HepG2 (cell line): Measurements from ENCODE around the gene PASK. TPM values are rescaled to one million over a fixed set of nuclear protein-coding genes. Genes with fewer than 3 reads are reported as not detected.

Experiments used
- ATAC-seq: fragments of 200-7000 bp; cut with Tn5 transposase; 3 replicates; pipeline ENCODE4 v1.9.1; 2020; ENCODE audit warnings: mild to moderate bottlenecking, moderate library complexity
- BruUV-seq: library from RNA; stranded (reverse); fragments of 400-500 nt; replicated peaks from 2 replicates; lab custom pipeline; 2021; lab: Mats Ljungman, UMichigan
- CTCF ChIA-PET: fragments of 300-600 bp; formaldehyde crosslinking; extraction: SDS; loops from one replicate; lab custom pipeline; 2021; ENCODE audit warnings: low total read pairs, inconsistent platforms, low intra/inter-chr PET ratio; lab: Yijun Ruan, JAX
- POLR2A ChIA-PET: fragments of 350-600 bp; sonication (Branson Sonifier 250); formaldehyde crosslinking; loops from one replicate; lab custom pipeline; 2020; ENCODE audit warnings: antibody characterized with exemption, inconsistent platforms; lab: Yijun Ruan, JAX
- DNase-seq: peaks from one replicate; pipeline ENCODE4 v3.0.0-alpha.2; 2015; ENCODE audit warnings: low spot score
- FAIRE-seq: peaks from 3 replicates; lab custom pipeline; 2011; peaks lifted over from hg19 to GRCh38; lab: Jason Lieb, UNC
- H2AFZ ChIP-seq: one replicate; pipeline ENCODE4 v1.6.1; 2011; ENCODE audit warnings: low read length, inconsistent platforms
- H3K27ac ChIP-seq: fragments of 300-600 bp; 3 replicates; pipeline ENCODE4 v1.8.0; 2011; ENCODE audit warnings: mixed run types, mild to moderate bottlenecking, mixed read lengths, low read length, inconsistent platforms; ENCODE audit not compliant: insufficient read depth; ENCODE audit errors: extremely low read length
- H3K27me3 ChIP-seq, 2 experiments: fragments of 200-600 bp in 1 of 2; 2 replicates in 1 of 2; 3 replicates in 1 of 2; pipeline versions ENCODE4 v1.6.0 to v1.8.0; 2011; ENCODE audit warnings: low read length in 2 of 2, mild to moderate bottlenecking in 2 of 2, moderate library complexity in 2 of 2, inconsistent platforms in 1 of 2; ENCODE audit not compliant: insufficient read depth in 2 of 2, control insufficient read depth in 1 of 2
- H3K36me3 ChIP-seq, 2 experiments: fragments of 200-600 bp in 1 of 2; replicated peaks in 1 of 2; 2 replicates in 1 of 2; 3 replicates in 1 of 2; pipeline versions ENCODE4 v1.5.1 to v1.8.0; 2011; ENCODE audit warnings: low read length in 2 of 2, inconsistent platforms in 1 of 2; ENCODE audit not compliant: insufficient read depth in 2 of 2, control insufficient read depth in 1 of 2
- H3K4me1 ChIP-seq: 2 replicates; pipeline ENCODE4 v1.5.1; 2012; ENCODE audit warnings: low read length, inconsistent platforms; ENCODE audit not compliant: insufficient read depth
- H3K4me2 ChIP-seq: 2 replicates; pipeline ENCODE4 v1.6.0; 2011; ENCODE audit warnings: low read depth, low read length, inconsistent platforms
- H3K4me3 ChIP-seq, 3 experiments: fragments of 200-600 bp in 1 of 3; sonication (generic), shearing (Covaris generic) in 1 of 3; replicated peaks in 1 of 3; 2 replicates each; pipeline ENCODE4 v1.5.1; 2011 to 2016; ENCODE audit warnings: low read length in 3 of 3, inconsistent platforms in 2 of 3, low read depth in 2 of 3, mild to moderate bottlenecking in 2 of 3, control low read depth in 1 of 3, mixed read lengths in 1 of 3; ENCODE audit not compliant: insufficient read depth in 1 of 3
- H3K79me2 ChIP-seq: one replicate; pipeline ENCODE4 v1.6.1; 2011; ENCODE audit warnings: low read length, inconsistent platforms; ENCODE audit not compliant: insufficient read depth
- H3K9ac ChIP-seq: 2 replicates; pipeline ENCODE4 v1.6.0; 2011; ENCODE audit warnings: mild to moderate bottlenecking, low read depth, low read length, inconsistent platforms; ENCODE audit not compliant: insufficient read depth
- H3K9me3 ChIP-seq: 2 replicates; pipeline ENCODE4 v1.5.1; 2012; ENCODE audit warnings: mild to moderate bottlenecking, low read length
- H4K20me1 ChIP-seq: 2 replicates; pipeline ENCODE4 v1.6.0; 2011; ENCODE audit warnings: inconsistent platforms, mild to moderate bottlenecking, low read length, moderate library complexity; ENCODE audit not compliant: insufficient read depth
- PAX8 ChIP-seq: sonication (generic); formaldehyde crosslinking; IDR thresholded peaks from 2 replicates; pipeline ENCODE4 v1.8.0; 2022; ENCODE audit warnings: mild to moderate bottlenecking, missing genetic modification reagents, borderline replicate concordance
- RARA ChIP-seq: IDR thresholded peaks from 2 replicates; pipeline ENCODE4 v1.6.1; 2016; ENCODE audit warnings: missing genetic modification reagents, missing compliant biosample characterization
- TCF7 ChIP-seq: sonication (generic); IDR thresholded peaks from 2 replicates; pipeline ENCODE4 v1.6.1; 2016; ENCODE audit warnings: antibody characterized with exemption, low read depth
- ZBED4 ChIP-seq: sonication (generic); formaldehyde crosslinking; IDR thresholded peaks from 2 replicates; pipeline ENCODE4 v1.4.0; 2020; ENCODE audit warnings: missing genetic modification reagents, borderline replicate concordance
- ZBTB7B ChIP-seq: sonication (generic); formaldehyde crosslinking; IDR thresholded peaks from 2 replicates; pipeline ENCODE4 v1.4.0; 2020; ENCODE audit warnings: missing genetic modification reagents
- ZFP82 ChIP-seq: sonication (generic); formaldehyde crosslinking; IDR thresholded peaks from 2 replicates; pipeline ENCODE4 v1.5.1; 2020; ENCODE audit warnings: mild to moderate bottlenecking, missing genetic modification reagents, borderline replicate concordance
- ZNF343 ChIP-seq: sonication (generic); formaldehyde crosslinking; IDR thresholded peaks from 2 replicates; pipeline ENCODE4 v1.4.0; 2020; ENCODE audit warnings: mild to moderate bottlenecking, missing genetic modification reagents
- ZNF484 ChIP-seq: sonication (generic); formaldehyde crosslinking; IDR thresholded peaks from 2 replicates; pipeline ENCODE4 v1.5.1; 2020; ENCODE audit warnings: mild to moderate bottlenecking, low read depth, missing genetic modification reagents, borderline replicate concordance
- ZNF672 ChIP-seq: sonication (generic); formaldehyde crosslinking; IDR thresholded peaks from 2 replicates; pipeline ENCODE4 v1.8.1; 2022; ENCODE audit warnings: missing genetic modification reagents
- ZNF720 ChIP-seq: sonication (generic); formaldehyde crosslinking; IDR thresholded peaks from 2 replicates; pipeline ENCODE4 v1.4.0; 2020; ENCODE audit warnings: missing genetic modification reagents
- ZNF740 ChIP-seq: sonication (generic); formaldehyde crosslinking; IDR thresholded peaks from 2 replicates; pipeline ENCODE4 v1.4.0; 2020; ENCODE audit warnings: missing genetic modification reagents
- ZNF775 ChIP-seq: sonication (generic); formaldehyde crosslinking; IDR thresholded peaks from 2 replicates; pipeline ENCODE4 v1.4.0; 2020; ENCODE audit warnings: missing genetic modification reagents, mild to moderate bottlenecking, moderate library complexity, borderline replicate concordance
- ZSCAN12 ChIP-seq: sonication (generic); formaldehyde crosslinking; IDR thresholded peaks from 2 replicates; pipeline ENCODE4 v1.9.0; 2021; ENCODE audit warnings: mild to moderate bottlenecking, missing genetic modification reagents
- WGBS: methylation state at CpG from one replicate; pipeline ENCODE4 v1.1.6; 2017; ENCODE audit warnings: low lambda C conversion rate; 5-methylcytosine and 5-hydroxymethylcytosine counted together
- in situ Hi-C: cut with HindIII; loops from 2 replicates; pipeline ENCODE4 v1.10.0; 2017; ENCODE audit warnings: low pct_unique_long_range_greater_than_20kb; ENCODE audit not compliant: extremely low pct_ligation_motif_present
- intact Hi-C: fragments of 100-400 bp; cut with micrococcal nuclease; formaldehyde crosslinking; loops from one replicate; pipeline ENCODE4 v1.10.0; 2022; ENCODE audit not compliant: unreplicated experiment
- polyA plus RNA-seq, 8 experiments: library from polyadenylated mRNA; depleted of rRNA in 3 of 8; stranded (reverse) in 7 of 8; unstranded in 1 of 8; fragments of >200 nt; fragmentation: Illumina TruSeq in 4 of 8; extraction: Trizol in 4 of 8; gene quantifications; 2 replicates each; pipeline versions ENCODE4 v1.2.1 to v1.2.3, GENCODE V29; 2011 to 2016; ENCODE audit warnings: low read depth in 4 of 8, missing spikeins in 1 of 8, mixed read lengths in 1 of 8; ENCODE audit not compliant: insufficient read depth in 1 of 8
- total RNA-seq, 5 experiments: library from RNA; depleted of rRNA; stranded (reverse); fragments of >200 nt; fragmentation: Illumina TruSeq; extraction: Trizol; gene quantifications; 2 replicates each; pipeline ENCODE4 v1.2.3, GENCODE V29; 2016; ENCODE audit warnings: low read depth in 1 of 5
- TF ChIP-seq, protein P1 (sequence below): sonication (generic); formaldehyde crosslinking; IDR thresholded peaks from 2 replicates; pipeline ENCODE4 v1.4.0; 2020; ENCODE audit warnings: mild to moderate bottlenecking, missing genetic modification reagents

Gene PASK
- total and polyA plus RNA-seq, 2 of the 13 experiments (the other 11 are each of a cell fraction or from before 2014, with no cell fraction given), result 6.9 to 17.0 TPM

- TF ChIP-seq ZBED4 (CRISPR knock-in tag) (no peak), ZNF720 (no peak), RARA (CRISPR knock-in tag) (no peak), ZNF672 (CRISPR knock-in tag) (no peak)
These were observed 7.7 kb upstream of the PASK start (continued) for GRCh38 chr2:241156971-241157441.

GRCh38 chr2:241155936-241156335, 6.7 kb upstream of the PASK start:
- Histone ChIP-seq H2AFZ (no peak overlapping the region), H3K9ac (no peak overlapping the region), H3K36me3 (peaks cover 13 to 45% of the 10 kb centered on the region in 2 experiments), H3K4me3 (no peak overlapping the region), H3K9me3 (no peaks in the 10 kb centered on the region), H3K27ac (no peak overlapping the region), H3K79me2 (peaks cover 10% of the 10 kb centered on the region), H3K4me1 (peaks cover 12% of the 10 kb centered on the region), H3K4me2 (no peak overlapping the region), H3K27me3 (no peaks in the 10 kb centered on the region), H4K20me1 (no peaks in the 10 kb centered on the region)
- no TSS peak for BruUV-seq
- no peak for FAIRE-seq
- in situ Hi-C loops (no loop called here), intact Hi-C loops (no loop called here)
- ChIA-PET CTCF (no interaction called here), POLR2A (no interaction called here)
- DNase-seq, result no peak
- ATAC-seq, result no peak
- 67% methylated on average over 1 of the region's 1 CpG for WGBS
- TF ChIP-seq ZNF740 (CRISPR knock-in tag) (no peak), ZSCAN12 (no peak), ZNF343 (no peak), PAX8 (CRISPR knock-in tag) (no peak), ZFP82 (no peak), ZNF775 (CRISPR knock-in tag) (no peak), TCF7 (no peak), ZBTB7B (CRISPR knock-in tag) (no peak), ZNF484 (CRISPR knock-in tag) (no peak)
- TF ChIP-seq, protein P1, sequence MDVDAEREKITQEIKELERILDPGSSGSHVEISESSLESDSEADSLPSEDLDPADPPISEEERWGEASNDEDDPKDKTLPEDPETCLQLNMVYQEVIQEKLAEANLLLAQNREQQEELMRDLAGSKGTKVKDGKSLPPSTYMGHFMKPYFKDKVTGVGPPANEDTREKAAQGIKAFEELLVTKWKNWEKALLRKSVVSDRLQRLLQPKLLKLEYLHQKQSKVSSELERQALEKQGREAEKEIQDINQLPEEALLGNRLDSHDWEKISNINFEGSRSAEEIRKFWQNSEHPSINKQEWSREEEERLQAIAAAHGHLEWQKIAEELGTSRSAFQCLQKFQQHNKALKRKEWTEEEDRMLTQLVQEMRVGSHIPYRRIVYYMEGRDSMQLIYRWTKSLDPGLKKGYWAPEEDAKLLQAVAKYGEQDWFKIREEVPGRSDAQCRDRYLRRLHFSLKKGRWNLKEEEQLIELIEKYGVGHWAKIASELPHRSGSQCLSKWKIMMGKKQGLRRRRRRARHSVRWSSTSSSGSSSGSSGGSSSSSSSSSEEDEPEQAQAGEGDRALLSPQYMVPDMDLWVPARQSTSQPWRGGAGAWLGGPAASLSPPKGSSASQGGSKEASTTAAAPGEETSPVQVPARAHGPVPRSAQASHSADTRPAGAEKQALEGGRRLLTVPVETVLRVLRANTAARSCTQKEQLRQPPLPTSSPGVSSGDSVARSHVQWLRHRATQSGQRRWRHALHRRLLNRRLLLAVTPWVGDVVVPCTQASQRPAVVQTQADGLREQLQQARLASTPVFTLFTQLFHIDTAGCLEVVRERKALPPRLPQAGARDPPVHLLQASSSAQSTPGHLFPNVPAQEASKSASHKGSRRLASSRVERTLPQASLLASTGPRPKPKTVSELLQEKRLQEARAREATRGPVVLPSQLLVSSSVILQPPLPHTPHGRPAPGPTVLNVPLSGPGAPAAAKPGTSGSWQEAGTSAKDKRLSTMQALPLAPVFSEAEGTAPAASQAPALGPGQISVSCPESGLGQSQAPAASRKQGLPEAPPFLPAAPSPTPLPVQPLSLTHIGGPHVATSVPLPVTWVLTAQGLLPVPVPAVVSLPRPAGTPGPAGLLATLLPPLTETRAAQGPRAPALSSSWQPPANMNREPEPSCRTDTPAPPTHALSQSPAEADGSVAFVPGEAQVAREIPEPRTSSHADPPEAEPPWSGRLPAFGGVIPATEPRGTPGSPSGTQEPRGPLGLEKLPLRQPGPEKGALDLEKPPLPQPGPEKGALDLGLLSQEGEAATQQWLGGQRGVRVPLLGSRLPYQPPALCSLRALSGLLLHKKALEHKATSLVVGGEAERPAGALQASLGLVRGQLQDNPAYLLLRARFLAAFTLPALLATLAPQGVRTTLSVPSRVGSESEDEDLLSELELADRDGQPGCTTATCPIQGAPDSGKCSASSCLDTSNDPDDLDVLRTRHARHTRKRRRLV (CRISPR knock-in tag), result no peak
